ENCODE measurements around the gene RFC2.

GRCh38 chr7:74190259-74190658 is 63.9 kb downstream of the RFC2 start:
- no peak for TF ChIP-seq CTCF (IDR thresholded peaks at IDR 0.05 in 2 of 3, conservative IDR thresholded peaks at IDR 0.05 in 1 of 3; ENCODE audit: borderline replicate concordance in 1 of 3, insufficient read depth in 1 of 3, low read depth in 2 of 3, low read length in 2 of 3)
- TF ChIP-seq ZBTB33 (IDR thresholded peaks at IDR 0.05; ENCODE audit: extremely low read depth, insufficient replicate concordance, low read length), result no peak
- TF ChIP-seq MAX (IDR thresholded peaks at IDR 0.05), result no peak
- no peak for TF ChIP-seq POLR2AphosphoS5 (IDR thresholded peaks at IDR 0.05; ENCODE audit: low read depth, low read length)
- TF ChIP-seq POLR2A (IDR thresholded peaks at IDR 0.05; ENCODE audit: borderline replicate concordance, extremely low read depth, insufficient read depth, insufficient read length), result no peak
- TF ChIP-seq RAD21 (IDR thresholded peaks at IDR 0.05; ENCODE audit: low read depth), result no peak
- TF ChIP-seq JUND (IDR thresholded peaks at IDR 0.05), result no peak
- no peak for TF ChIP-seq ATF3 (IDR thresholded peaks at IDR 0.05)
- no peak for TF ChIP-seq EGR1 (IDR thresholded peaks at IDR 0.05; ENCODE audit: low read depth)
- no peak for TF ChIP-seq REST (IDR thresholded peaks at IDR 0.05; ENCODE audit: low read depth)
